CD8-positive, alpha-beta memory T cell (primary cell): ENCODE measurements around the gene BRIP1. TPM values are rescaled to one million over a fixed set of nuclear protein-coding genes. Genes with fewer than 3 reads are reported as not detected.

Experiments used
- CTCF ChIA-PET: fragments of 350-600 bp; sonication (Branson Sonifier 250); formaldehyde crosslinking; loops from one replicate; lab custom pipeline; 2021; ENCODE audit warnings: antibody characterized with exemption; lab: Charles Lee
- POLR2A ChIA-PET: fragments of 350-600 bp; sonication (Branson Sonifier 250); formaldehyde crosslinking; loops from one replicate; lab custom pipeline; 2021; ENCODE audit warnings: antibody characterized with exemption; lab: Charles Lee
- DNase-seq, 5 donors: peaks; one replicate each; pipeline versions ENCODE4 v3.0.0 to v3.0.0-alpha.2; 2020 to 2022; ENCODE audit warnings: mixed read lengths in 1 of 5
- H3K27ac ChIP-seq: one replicate; pipeline ENCODE4 v1.7.0; 2013; ENCODE audit warnings: low read depth, mild to moderate bottlenecking, low read length, moderate library complexity
- H3K27me3 ChIP-seq: 2 replicates; pipeline ENCODE4 v1.7.0; 2013; ENCODE audit warnings: low read length, mild to moderate bottlenecking; ENCODE audit not compliant: insufficient read depth, poor library complexity, severe bottlenecking
- H3K36me3 ChIP-seq: 2 replicates; pipeline ENCODE4 v1.7.0; 2013; ENCODE audit warnings: mild to moderate bottlenecking, low read length, moderate library complexity; ENCODE audit not compliant: insufficient read depth
- H3K4me1 ChIP-seq: 2 replicates; pipeline ENCODE4 v1.7.0; 2013; ENCODE audit warnings: mild to moderate bottlenecking, low read length, moderate library complexity; ENCODE audit not compliant: insufficient read depth
- H3K4me3 ChIP-seq: 2 replicates; pipeline ENCODE4 v1.7.0; 2013; ENCODE audit warnings: mild to moderate bottlenecking, low read length
- H3K9me3 ChIP-seq: 2 replicates; pipeline ENCODE4 v1.7.0; 2013; ENCODE audit warnings: mild to moderate bottlenecking, low read length
- H3K27ac Mint-ChIP-seq, 8 donors: one replicate each; pipeline ENCODE4 v1.8.0; 2020 to 2021; ENCODE audit warnings: mixed read lengths in 8 of 8, mild to moderate bottlenecking in 6 of 8, inconsistent platforms in 3 of 8, moderate library complexity in 3 of 8
- H3K27me3 Mint-ChIP-seq, 2 donors: one replicate each; pipeline ENCODE4 v1.8.0; 2020 to 2021; ENCODE audit warnings: mixed read lengths in 2 of 2, mild to moderate bottlenecking in 1 of 2, moderate library complexity in 1 of 2
- H3K36me3 Mint-ChIP-seq, 3 donors: one replicate each; pipeline ENCODE4 v1.8.0; 2020 to 2021; ENCODE audit warnings: mixed read lengths in 3 of 3, inconsistent platforms in 1 of 3, mild to moderate bottlenecking in 1 of 3
- H3K4me1 Mint-ChIP-seq, 3 donors: one replicate each; pipeline ENCODE4 v1.8.0; 2020 to 2021; ENCODE audit warnings: mixed read lengths in 3 of 3, inconsistent platforms in 1 of 3, mild to moderate bottlenecking in 1 of 3
- H3K4me3 Mint-ChIP-seq, 7 donors: one replicate each; pipeline ENCODE4 v1.8.0; 2020 to 2021; ENCODE audit warnings: mixed read lengths in 7 of 7, mild to moderate bottlenecking in 6 of 7, moderate library complexity in 4 of 7, inconsistent platforms in 2 of 7
- H3K9me3 Mint-ChIP-seq, 5 donors: one replicate each; pipeline ENCODE4 v1.8.0; 2020 to 2022; ENCODE audit warnings: mixed read lengths in 5 of 5, mild to moderate bottlenecking in 3 of 5, moderate library complexity in 2 of 5, inconsistent platforms in 1 of 5
- polyA plus RNA-seq: library from polyadenylated mRNA; unstranded; fragments of 300-500 nt; fragmentation: Illumina TruSeq; gene quantifications from one replicate; pipeline ENCODE4 v1.2.3, GENCODE V29; 2021
- total RNA-seq, 2 experiments: library from RNA; stranded (reverse); gene quantifications; one replicate each; pipeline ENCODE4 v1.2.3, GENCODE V29; 2021

BRIP1 gene
- total and polyA plus RNA-seq, 3 experiments from 2014 or later = 0.86 to 11.7 (median 11.3) TPM

DNA sequence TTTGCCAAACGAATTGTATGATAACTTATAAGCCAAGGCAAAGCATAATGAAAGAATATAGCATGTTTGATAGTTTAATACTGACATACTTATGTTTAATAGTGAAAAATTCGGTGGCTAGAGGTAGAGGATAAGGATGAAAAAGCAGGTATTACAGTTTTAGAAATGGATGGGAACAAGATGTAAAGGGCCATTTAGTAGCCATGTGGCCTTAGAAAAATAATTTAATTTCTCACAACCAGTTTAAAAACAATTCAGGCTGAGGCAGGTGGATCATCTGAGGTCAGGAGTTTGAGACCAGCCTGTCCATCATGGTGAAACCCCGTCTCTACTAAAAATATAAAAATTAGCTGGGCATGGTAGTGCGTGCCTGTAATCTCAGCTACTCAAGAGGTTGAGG is 152.8 kb downstream of the BRIP1 start:
- no peaks in the 10 kb centered on the region for H3K4me1 Mint-ChIP-seq
- DNase-seq = no peak
- H3K27me3 Mint-ChIP-seq = no peaks in the 10 kb centered on the region
- peak overlapping the region in 1 of 8 donors; percentile 56 for H3K27ac Mint-ChIP-seq
- H3K9me3 Mint-ChIP-seq = peaks cover 0 to 6% (median 0%) of the 10 kb centered on the region in 5 donors
- H3K36me3 ChIP-seq = no peaks in the 10 kb centered on the region
- no peak overlapping the region for H3K27ac ChIP-seq
- no peaks in the 10 kb centered on the region for H3K9me3 ChIP-seq
- no peak overlapping the region for H3K4me3 Mint-ChIP-seq
- CTCF ChIA-PET = no interaction called here
- H3K36me3 Mint-ChIP-seq = peaks cover 1 to 25% (median 8%) of the 10 kb centered on the region in 3 donors
- H3K4me1 ChIP-seq = no peaks in the 10 kb centered on the region
- POLR2A ChIA-PET = no interaction called here
- H3K4me3 ChIP-seq = no peak overlapping the region
- H3K27me3 ChIP-seq = no peaks in the 10 kb centered on the region

DNA sequence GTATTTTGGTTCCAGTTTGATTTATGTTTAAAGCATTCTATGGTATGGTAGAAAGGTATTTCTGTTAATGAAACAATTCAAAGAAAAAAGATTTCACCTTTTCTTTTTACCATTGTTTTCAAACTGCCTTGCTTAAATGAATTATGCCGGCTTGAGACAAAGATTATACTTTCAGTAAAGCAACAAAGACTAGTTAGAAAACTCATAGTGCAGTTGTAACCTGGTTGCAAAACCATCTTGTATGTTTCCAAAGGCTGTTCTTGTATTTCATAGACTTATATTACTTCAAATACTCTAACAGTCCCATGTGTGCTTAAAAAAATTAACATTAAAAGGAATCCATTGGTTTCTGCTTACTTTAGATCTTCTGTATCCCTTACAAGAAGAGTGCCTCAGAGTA is 153.8 kb downstream of the BRIP1 start:
- H3K4me1 Mint-ChIP-seq = no peaks in the 10 kb centered on the region
- no peaks in the 10 kb centered on the region for H3K4me1 ChIP-seq
- peaks cover 1 to 24% (median 8%) of the 10 kb centered on the region in 3 donors for H3K36me3 Mint-ChIP-seq
- H3K9me3 ChIP-seq = no peaks in the 10 kb centered on the region
- DNase-seq = no peak
- H3K9me3 Mint-ChIP-seq = peaks cover 0 to 10% (median 4%) of the 10 kb centered on the region in 5 donors
- no peaks in the 10 kb centered on the region for H3K27me3 ChIP-seq
- H3K4me3 ChIP-seq = no peak overlapping the region
- no peaks in the 10 kb centered on the region for H3K27me3 Mint-ChIP-seq
- ChIA-PET CTCF (no interaction called here), POLR2A (no interaction called here)
- no peaks in the 10 kb centered on the region for H3K36me3 ChIP-seq
- H3K27ac Mint-ChIP-seq = no peak overlapping the region
- no peak overlapping the region for H3K27ac ChIP-seq
- H3K4me3 Mint-ChIP-seq = no peak overlapping the region

DNA sequence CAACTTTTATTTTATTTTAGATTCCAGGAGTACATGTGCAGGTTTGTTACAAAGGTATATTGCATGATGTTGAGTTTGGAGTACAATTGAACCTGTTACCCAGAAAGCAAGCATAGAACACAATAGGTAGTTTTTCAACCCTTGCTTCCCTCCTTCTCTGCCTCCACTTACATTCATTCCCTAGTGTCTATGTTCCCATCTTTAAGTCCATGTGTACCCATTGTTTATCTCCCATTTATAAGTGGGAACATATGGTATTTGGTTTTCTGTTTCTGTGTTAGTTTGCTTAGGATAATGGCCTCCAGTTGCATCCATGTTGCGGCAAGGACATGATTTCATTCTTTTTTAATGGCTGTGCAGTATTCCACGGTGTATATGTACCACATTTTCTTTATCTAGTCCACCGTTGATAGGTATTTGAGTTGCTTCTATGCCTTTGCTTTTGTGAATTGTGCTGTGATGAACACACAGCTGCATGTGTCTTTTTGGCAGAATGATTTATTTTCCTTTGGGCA is 158.3 kb downstream of the BRIP1 start:
- peaks cover 36 to 47% (median 38%) of the 10 kb centered on the region in 5 donors for H3K9me3 Mint-ChIP-seq
- CTCF ChIA-PET = no interaction called here
- DNase-seq = no peak
- no peak overlapping the region for H3K4me3 Mint-ChIP-seq
- no peak overlapping the region for H3K27ac ChIP-seq
- H3K27ac Mint-ChIP-seq = no peak overlapping the region
- no peaks in the 10 kb centered on the region for H3K4me1 ChIP-seq
- H3K36me3 ChIP-seq = no peaks in the 10 kb centered on the region
- H3K4me3 ChIP-seq = no peak overlapping the region
- H3K4me1 Mint-ChIP-seq = no peaks in the 10 kb centered on the region
- H3K27me3 Mint-ChIP-seq = no peaks in the 10 kb centered on the region
- POLR2A ChIA-PET = no interaction called here
- no peaks in the 10 kb centered on the region for H3K27me3 ChIP-seq
- H3K36me3 Mint-ChIP-seq = peaks cover 0 to 38% (median 8%) of the 10 kb centered on the region in 3 donors
- peaks cover 14% of the 10 kb centered on the region for H3K9me3 ChIP-seq

DNA sequence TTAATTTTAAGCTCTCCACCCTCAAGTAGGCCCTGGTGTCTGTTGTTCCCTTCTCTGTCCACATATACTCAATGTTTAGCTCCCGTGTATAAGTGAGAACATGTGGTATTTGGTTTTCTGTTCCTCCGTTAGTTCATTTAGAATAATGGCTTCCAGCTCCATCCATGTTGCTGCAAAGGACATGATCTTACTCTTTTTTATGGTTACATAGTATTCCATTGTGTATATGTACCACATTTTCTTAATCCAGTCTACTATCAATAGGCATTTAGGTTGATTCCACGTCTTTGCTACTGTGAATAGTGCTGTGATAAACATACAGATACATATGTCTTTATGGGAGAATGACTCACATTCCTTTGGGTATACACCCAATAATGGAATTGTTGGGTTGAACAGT is 160.9 kb downstream of the BRIP1 start:
- peaks cover 51 to 64% (median 56%) of the 10 kb centered on the region in 5 donors for H3K9me3 Mint-ChIP-seq
- H3K4me3 ChIP-seq = no peak overlapping the region
- H3K27ac Mint-ChIP-seq = no peak overlapping the region
- POLR2A ChIA-PET = no interaction called here
- no peaks in the 10 kb centered on the region for H3K4me1 Mint-ChIP-seq
- DNase-seq = no peak
- H3K36me3 Mint-ChIP-seq = peaks cover 0 to 37% (median 8%) of the 10 kb centered on the region in 3 donors
- H3K27me3 ChIP-seq = no peaks in the 10 kb centered on the region
- no peaks in the 10 kb centered on the region for H3K36me3 ChIP-seq
- no peaks in the 10 kb centered on the region for H3K4me1 ChIP-seq
- no peak overlapping the region for H3K27ac ChIP-seq
- peaks cover 18% of the 10 kb centered on the region for H3K9me3 ChIP-seq
- CTCF ChIA-PET = no interaction called here
- no peak overlapping the region for H3K4me3 Mint-ChIP-seq
- no peaks in the 10 kb centered on the region for H3K27me3 Mint-ChIP-seq

DNA sequence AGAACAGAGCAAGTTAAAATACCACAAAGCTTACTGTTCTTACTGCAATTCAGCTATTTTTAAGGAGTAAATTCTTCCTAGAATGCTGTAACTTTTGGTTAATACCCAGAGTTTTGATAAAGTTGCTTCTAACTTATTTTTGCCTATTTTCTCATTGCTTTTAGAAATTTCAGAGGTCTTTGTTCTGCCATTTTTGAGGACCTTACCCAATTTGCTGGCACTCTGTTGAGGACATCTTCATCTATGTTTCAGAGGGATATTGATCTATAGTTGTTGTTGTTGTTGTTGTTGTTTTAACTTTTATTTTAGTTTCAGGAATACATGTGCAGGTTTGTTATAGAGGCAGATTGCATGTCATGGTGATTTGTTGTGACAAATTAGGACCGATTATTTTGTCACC is 161.3 kb downstream of the BRIP1 start:
- no peak for DNase-seq
- H3K9me3 ChIP-seq = peaks cover 18% of the 10 kb centered on the region
- H3K36me3 ChIP-seq = no peaks in the 10 kb centered on the region
- Mint-ChIP-seq H3K36me3 (peaks cover 0 to 34% (median 8%) of the 10 kb centered on the region in 3 donors), H3K4me3 (no peak overlapping the region), H3K4me1 (no peaks in the 10 kb centered on the region), H3K9me3 (peaks cover 54 to 67% (median 58%) of the 10 kb centered on the region in 5 donors), H3K27ac (no peak overlapping the region), H3K27me3 (no peaks in the 10 kb centered on the region)
- POLR2A ChIA-PET = no interaction called here
- H3K27me3 ChIP-seq = no peaks in the 10 kb centered on the region
- CTCF ChIA-PET = no interaction called here
- no peak overlapping the region for H3K27ac ChIP-seq
- H3K4me1 ChIP-seq = no peaks in the 10 kb centered on the region
- no peak overlapping the region for H3K4me3 ChIP-seq

DNA sequence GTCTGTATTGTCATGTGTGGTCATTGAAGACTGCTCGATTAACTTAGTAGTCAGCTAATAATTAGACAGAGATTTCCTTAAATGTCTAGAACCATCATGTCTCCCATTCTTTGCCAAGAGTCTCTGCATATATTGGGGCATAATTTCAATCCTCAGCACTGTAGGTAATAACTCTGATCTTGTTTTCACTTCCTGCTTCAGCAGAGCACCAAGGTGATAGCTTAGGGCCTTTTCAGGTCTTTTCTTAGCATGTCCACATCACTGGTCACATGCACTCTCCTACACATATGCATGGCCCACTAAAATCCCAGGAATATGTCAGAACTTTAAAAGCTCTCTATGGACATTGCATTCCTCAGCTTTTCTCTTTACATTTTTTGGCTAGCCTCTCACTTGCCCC is 162.0 kb downstream of the BRIP1 start:
- H3K4me1 ChIP-seq = no peaks in the 10 kb centered on the region
- H3K9me3 ChIP-seq = peaks cover 18% of the 10 kb centered on the region
- CTCF ChIA-PET = no interaction called here
- Mint-ChIP-seq H3K4me1 (no peaks in the 10 kb centered on the region), H3K4me3 (no peak overlapping the region), H3K36me3 (peaks cover 0 to 34% (median 7%) of the 10 kb centered on the region in 3 donors), H3K27me3 (no peaks in the 10 kb centered on the region), H3K9me3 (peaks cover 54 to 67% (median 57%) of the 10 kb centered on the region in 5 donors), H3K27ac (no peak overlapping the region)
- POLR2A ChIA-PET = no interaction called here
- H3K27me3 ChIP-seq = no peaks in the 10 kb centered on the region
- H3K4me3 ChIP-seq = no peak overlapping the region
- H3K27ac ChIP-seq = no peak overlapping the region
- DNase-seq = no peak
- H3K36me3 ChIP-seq = no peaks in the 10 kb centered on the region

DNA sequence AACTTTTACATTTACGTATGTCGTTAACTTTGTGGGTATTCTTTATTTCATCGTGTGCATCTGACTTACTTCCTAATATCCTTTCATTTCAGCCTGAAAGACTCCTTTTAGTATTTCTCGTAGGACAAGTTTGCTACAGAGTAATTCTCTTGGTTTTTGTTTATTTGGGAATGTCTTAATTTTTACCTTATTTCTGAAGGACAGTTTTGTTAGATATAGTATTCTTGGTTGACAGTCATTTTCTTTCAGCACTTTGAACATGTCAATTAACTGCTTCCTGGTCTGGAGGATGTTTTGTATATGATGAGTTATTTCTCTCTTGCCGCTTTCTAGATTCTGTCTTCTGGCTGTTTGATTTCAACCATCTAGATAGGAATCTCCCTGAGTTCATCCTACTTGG is 163.1 kb downstream of the BRIP1 start:
- no peak for DNase-seq
- H3K27me3 Mint-ChIP-seq = no peaks in the 10 kb centered on the region
- no peak overlapping the region for H3K27ac Mint-ChIP-seq
- no peaks in the 10 kb centered on the region for H3K4me1 ChIP-seq
- ChIA-PET POLR2A (no interaction called here), CTCF (no interaction called here)
- peaks cover 0 to 34% (median 4%) of the 10 kb centered on the region in 3 donors for H3K36me3 Mint-ChIP-seq
- H3K4me3 ChIP-seq = no peak overlapping the region
- peaks cover 52 to 67% (median 56%) of the 10 kb centered on the region in 5 donors for H3K9me3 Mint-ChIP-seq
- no peaks in the 10 kb centered on the region for H3K27me3 ChIP-seq
- H3K27ac ChIP-seq = no peak overlapping the region
- no peaks in the 10 kb centered on the region for H3K4me1 Mint-ChIP-seq
- H3K9me3 ChIP-seq = peaks cover 18% of the 10 kb centered on the region
- no peaks in the 10 kb centered on the region for H3K36me3 ChIP-seq
- H3K4me3 Mint-ChIP-seq = no peak overlapping the region

DNA sequence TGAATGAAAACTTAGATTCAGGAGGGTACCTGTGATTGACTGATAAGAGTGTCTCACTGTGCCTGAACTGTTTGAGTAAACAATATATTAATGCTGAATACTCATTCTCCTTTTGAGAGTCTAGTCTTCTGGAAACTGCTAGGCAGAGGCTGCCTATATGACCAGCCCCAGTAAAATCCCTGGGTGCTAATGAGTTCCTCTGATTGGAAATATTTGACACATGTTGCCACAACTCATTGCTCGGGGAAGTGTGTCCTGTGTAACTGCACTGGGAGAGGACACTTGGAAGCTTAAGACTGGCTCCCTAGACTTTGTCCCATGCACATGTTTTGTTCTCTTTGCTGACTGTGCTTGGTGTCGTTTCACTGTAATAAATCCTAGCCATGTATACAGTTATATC is 163.6 kb downstream of the BRIP1 start:
- no peaks in the 10 kb centered on the region for H3K27me3 Mint-ChIP-seq
- Histone ChIP-seq H3K27me3 (no peaks in the 10 kb centered on the region), H3K4me3 (no peak overlapping the region), H3K27ac (no peak overlapping the region), H3K4me1 (no peaks in the 10 kb centered on the region), H3K36me3 (no peaks in the 10 kb centered on the region), H3K9me3 (peaks cover 18% of the 10 kb centered on the region)
- DNase-seq = no peak
- CTCF ChIA-PET = no interaction called here
- H3K27ac Mint-ChIP-seq = no peak overlapping the region
- no peak overlapping the region for H3K4me3 Mint-ChIP-seq
- no peaks in the 10 kb centered on the region for H3K4me1 Mint-ChIP-seq
- peaks cover 51 to 64% (median 56%) of the 10 kb centered on the region in 5 donors for H3K9me3 Mint-ChIP-seq
- H3K36me3 Mint-ChIP-seq = peaks cover 0 to 34% (median 4%) of the 10 kb centered on the region in 3 donors
- POLR2A ChIA-PET = no interaction called here
